Neural crest cell (in vitro differentiated cells): ENCODE data around the gene SMIM13. TPM values are rescaled to one million over a fixed set of nuclear protein-coding genes. Genes with fewer than 3 reads are reported as not detected.
"Not testable (repeated sequence)": the region's sequence is repeated elsewhere in the genome, so short reads cannot be mapped to it uniquely, and the experiment has no call there.

Source experiments
- DNase-seq: peaks from one replicate; pipeline ENCODE4 v3.0.0; 2021; ENCODE audit warnings: low read depth, mixed read lengths, low spot score
- H3K27ac Mint-ChIP-seq: one replicate; pipeline ENCODE4 v1.8.0; 2021; ENCODE audit warnings: mild to moderate bottlenecking, mixed read lengths; ENCODE audit not compliant: unreplicated experiment
- H3K27me3 Mint-ChIP-seq: 2 replicates; pipeline ENCODE4 v1.8.0; 2021; ENCODE audit warnings: low read depth, mild to moderate bottlenecking, mixed read lengths
- H3K36me3 Mint-ChIP-seq: 2 replicates; pipeline ENCODE4 v1.8.0; 2021; ENCODE audit warnings: low read depth, mild to moderate bottlenecking, mixed read lengths
- H3K4me1 Mint-ChIP-seq: 2 replicates; pipeline ENCODE4 v1.8.0; 2021; ENCODE audit warnings: mixed read lengths
- H3K4me3 Mint-ChIP-seq: one replicate; pipeline ENCODE4 v1.8.0; 2021; ENCODE audit warnings: mild to moderate bottlenecking, mixed read lengths
- H3K9me3 Mint-ChIP-seq: 2 replicates; pipeline ENCODE4 v1.8.0; 2021; ENCODE audit warnings: mixed read lengths
- CTCF ChIP-seq: fragments of 200-600 bp; sonication (generic); conservative IDR thresholded peaks from 2 replicates; pipeline ENCODE4 v1.5.0; 2021; ENCODE audit warnings: antibody characterized with exemption, mild to moderate bottlenecking
- total RNA-seq: library from RNA; stranded (reverse); gene quantifications from 2 replicates; pipeline ENCODE4 v1.2.1, GENCODE V29; 2021

The SMIM13 gene
- total RNA-seq, 1 donor from 2014 or later, result 12.3 TPM

GRCh38 chr6:11085758-11086435 lies 7.7 kb upstream of the SMIM13 start:
- H3K27ac Mint-ChIP-seq, result no peak overlapping the region
- H3K4me3 Mint-ChIP-seq, result no peak overlapping the region
- no peak for TF ChIP-seq CTCF
- H3K9me3 Mint-ChIP-seq, result no peaks in the 10 kb centered on the region
- no peaks in the 10 kb centered on the region for H3K4me1 Mint-ChIP-seq
- H3K27me3 Mint-ChIP-seq, result no peaks in the 10 kb centered on the region
- no peaks in the 10 kb centered on the region for H3K36me3 Mint-ChIP-seq
- no peak for DNase-seq

GRCh38 chr6:11087141-11087812 lies 6.4 kb upstream of the SMIM13 start:
- H3K4me1 Mint-ChIP-seq, H3K4me3 Mint-ChIP-seq, H3K27me3 Mint-ChIP-seq, H3K27ac Mint-ChIP-seq, H3K36me3 Mint-ChIP-seq, H3K9me3 Mint-ChIP-seq, DNase-seq: not testable (repeated sequence)

- Mint-ChIP-seq H3K4me3 (peak overlapping the region; percentile 41), H3K27ac (no peak overlapping the region), H3K9me3 (no peaks in the 10 kb centered on the region), H3K36me3 (no peaks in the 10 kb centered on the region), H3K4me1 (peaks cover 13% of the 10 kb centered on the region), H3K27me3 (no peaks in the 10 kb centered on the region)
- no peak for TF ChIP-seq CTCF
- no peak for DNase-seq
Observed at GRCh38 chr6:11089695-11090094, 3.9 kb upstream of the SMIM13 start.

- peaks cover 26% of the 10 kb centered on the region for H3K4me1 Mint-ChIP-seq
- H3K27me3 Mint-ChIP-seq, H3K27ac Mint-ChIP-seq, H3K36me3 Mint-ChIP-seq, H3K9me3 Mint-ChIP-seq, DNase-seq: not testable (repeated sequence)
- peak overlapping the region; percentile 65 for H3K4me3 Mint-ChIP-seq
Observed at GRCh38 chr6:11091141-11091540, 2.5 kb upstream of the SMIM13 start.

- no peak for TF ChIP-seq CTCF
- Mint-ChIP-seq H3K4me3 (peak overlapping the region; percentile 96), H3K36me3 (peaks cover 3% of the 10 kb centered on the region), H3K27ac (peak overlapping the region; percentile 97), H3K9me3 (no peaks in the 10 kb centered on the region), H3K4me1 (peaks cover 30% of the 10 kb centered on the region), H3K27me3 (no peaks in the 10 kb centered on the region)
- no peak for DNase-seq
Observed at GRCh38 chr6:11092668-11093375, 812 bp upstream of the SMIM13 start.

- Mint-ChIP-seq H3K9me3 (no peaks in the 10 kb centered on the region), H3K4me1 (peaks cover 30% of the 10 kb centered on the region), H3K27ac (peak overlapping the region; percentile 97), H3K27me3 (no peaks in the 10 kb centered on the region), H3K4me3 (peak overlapping the region; percentile 96), H3K36me3 (peaks cover 3% of the 10 kb centered on the region)
- DNase-seq, result no peak
- no peak for TF ChIP-seq CTCF
Observed at GRCh38 chr6:11093376-11093625, 333 bp upstream of the SMIM13 start.
